Activated T-cell treated with anti-CD3 and anti-CD28 coated beads, Interleukin-2, amount 50 U/mL, for 24 hours (primary cell): Measurements from ENCODE around the gene ANXA9.

ENCODE experiments used
- DNase-seq: peaks from one replicate; pipeline ENCODE4 v3.0.0-alpha.2; 2020
- H3K27ac Mint-ChIP-seq: 2 replicates; pipeline ENCODE4 v1.8.0; 2020; ENCODE audit warnings: mild to moderate bottlenecking, mixed read lengths
- H3K27me3 Mint-ChIP-seq: 2 replicates; pipeline ENCODE4 v1.8.0; 2020; ENCODE audit warnings: mixed read lengths
- H3K36me3 Mint-ChIP-seq: 2 replicates; pipeline ENCODE4 v1.8.0; 2020; ENCODE audit warnings: low read depth, mixed read lengths
- H3K4me1 Mint-ChIP-seq: 2 replicates; pipeline ENCODE4 v1.8.0; 2020; ENCODE audit warnings: low read depth, mixed read lengths
- H3K4me3 Mint-ChIP-seq: 2 replicates; pipeline ENCODE4 v1.8.0; 2020; ENCODE audit warnings: mild to moderate bottlenecking, moderate library complexity, mixed read lengths
- H3K9me3 Mint-ChIP-seq: 2 replicates; pipeline ENCODE4 v1.8.0; 2020; ENCODE audit warnings: mixed read lengths

ANXA9 gene, protein sequence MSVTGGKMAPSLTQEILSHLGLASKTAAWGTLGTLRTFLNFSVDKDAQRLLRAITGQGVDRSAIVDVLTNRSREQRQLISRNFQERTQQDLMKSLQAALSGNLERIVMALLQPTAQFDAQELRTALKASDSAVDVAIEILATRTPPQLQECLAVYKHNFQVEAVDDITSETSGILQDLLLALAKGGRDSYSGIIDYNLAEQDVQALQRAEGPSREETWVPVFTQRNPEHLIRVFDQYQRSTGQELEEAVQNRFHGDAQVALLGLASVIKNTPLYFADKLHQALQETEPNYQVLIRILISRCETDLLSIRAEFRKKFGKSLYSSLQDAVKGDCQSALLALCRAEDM

DNA sequence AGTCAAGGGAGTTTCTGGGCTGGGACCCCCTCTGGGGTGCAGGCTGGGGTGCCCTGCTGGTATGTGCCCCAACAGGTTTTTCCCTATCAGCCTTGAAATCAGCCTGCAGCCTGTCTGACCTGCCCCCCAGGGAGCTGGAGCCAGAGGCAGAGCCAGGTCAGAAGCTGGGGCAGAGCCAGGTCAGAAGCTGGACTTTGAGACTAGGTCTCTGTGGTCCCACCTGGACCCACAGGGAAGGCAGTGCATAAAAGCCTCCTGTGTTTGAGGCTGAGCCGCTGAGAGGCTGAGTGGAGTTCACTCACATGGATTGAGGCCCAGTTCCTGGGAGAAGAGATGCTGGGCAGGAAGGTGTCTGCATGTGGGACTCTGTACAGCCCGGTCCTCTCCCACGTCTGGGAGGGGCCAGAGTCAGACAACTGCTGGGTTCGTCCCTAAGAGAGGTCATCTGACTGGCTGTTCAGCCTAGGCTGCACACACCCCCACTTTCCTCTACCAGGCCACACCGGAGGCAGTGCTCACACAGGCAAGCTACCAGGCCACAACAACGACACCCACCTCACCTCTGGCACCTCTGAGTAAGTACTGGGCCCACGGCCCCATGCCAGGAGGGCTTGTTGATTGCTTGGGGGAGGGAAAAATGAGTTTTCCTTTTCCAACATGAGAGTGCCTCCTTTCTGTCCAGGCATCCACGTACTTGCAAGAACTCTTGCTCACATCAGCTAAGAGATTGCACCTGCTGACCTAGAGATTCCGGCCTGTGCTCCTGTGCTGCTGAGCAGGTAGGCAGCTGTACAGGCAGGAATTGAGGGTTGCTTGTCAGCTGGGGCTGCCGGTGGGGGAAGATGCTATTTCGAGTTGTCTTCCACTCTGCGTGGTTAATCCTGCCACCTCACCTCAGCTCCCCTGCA, at the start of gene ANXA9:
Gene ANXA9 (plus strand): TSS at position 488 of the 908 bp plus-strand sequence. CDS start 814 bp downstream, outside the sequence.
- H3K4me3 Mint-ChIP-seq, result no peak within 1 kb of the TSS
- no peak for DNase-seq
- H3K27ac Mint-ChIP-seq, result peak within 1 kb of the TSS; percentile 27
- no peaks in the 10 kb centered on the region for H3K36me3 Mint-ChIP-seq
- H3K9me3 Mint-ChIP-seq, result no peaks in the 10 kb centered on the region
- H3K27me3 Mint-ChIP-seq, result no peaks in the 10 kb centered on the region
- H3K4me1 Mint-ChIP-seq, result peaks cover 24% of the 10 kb centered on the region

DNA sequence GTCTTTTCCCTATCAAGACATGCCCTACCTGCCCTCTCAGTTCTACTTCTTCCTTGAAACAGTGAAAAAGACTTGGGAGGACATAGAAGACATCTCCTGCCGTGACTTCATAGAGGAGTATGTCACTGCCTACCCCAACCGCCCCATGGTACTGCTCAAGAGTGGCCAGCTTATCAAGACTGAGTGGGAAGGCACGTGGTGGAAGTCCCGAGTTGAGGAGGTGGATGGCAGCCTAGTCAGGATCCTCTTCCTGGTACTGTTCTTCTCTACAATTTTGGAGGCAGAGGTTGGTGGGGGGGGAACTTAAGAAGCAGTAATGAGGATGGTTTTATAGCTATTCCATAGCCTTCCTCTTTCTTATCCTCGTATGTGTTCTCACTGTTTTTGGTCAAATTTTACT, 37.2 kb upstream of the ANXA9 start:
- Mint-ChIP-seq H3K9me3 (no peaks in the 10 kb centered on the region), H3K4me3 (no peak overlapping the region), H3K4me1 (no peaks in the 10 kb centered on the region), H3K36me3 (peaks cover 97% of the 10 kb centered on the region), H3K27me3 (no peaks in the 10 kb centered on the region), H3K27ac (peak overlapping the region; percentile 58)
- DNase-seq, result no peak

DNA sequence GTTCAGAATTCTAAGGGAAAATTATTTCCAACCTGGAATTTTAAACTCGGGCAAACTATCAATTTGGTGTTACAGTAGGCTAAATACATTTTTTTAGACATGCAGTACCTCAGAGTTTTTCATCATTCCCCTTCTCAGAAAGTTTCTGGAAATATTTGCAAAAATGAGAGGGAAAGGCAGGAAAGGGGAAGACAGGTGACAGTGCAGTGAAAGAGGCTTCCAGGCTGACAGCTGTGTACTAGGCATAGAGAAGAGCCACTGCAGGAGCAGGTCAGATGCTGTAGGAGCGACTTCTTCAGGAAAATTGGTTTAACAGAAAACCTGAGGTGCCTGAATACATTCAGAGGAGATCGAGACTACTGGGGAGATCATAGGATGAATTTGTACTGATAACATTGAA, 27.4 kb upstream of the ANXA9 start:
- peaks cover 7% of the 10 kb centered on the region for H3K4me1 Mint-ChIP-seq
- no peak overlapping the region for H3K4me3 Mint-ChIP-seq
- no peaks in the 10 kb centered on the region for H3K27me3 Mint-ChIP-seq
- DNase-seq, result no peak
- no peaks in the 10 kb centered on the region for H3K9me3 Mint-ChIP-seq
- peaks cover 90% of the 10 kb centered on the region for H3K36me3 Mint-ChIP-seq
- H3K27ac Mint-ChIP-seq, result no peak overlapping the region

DNA sequence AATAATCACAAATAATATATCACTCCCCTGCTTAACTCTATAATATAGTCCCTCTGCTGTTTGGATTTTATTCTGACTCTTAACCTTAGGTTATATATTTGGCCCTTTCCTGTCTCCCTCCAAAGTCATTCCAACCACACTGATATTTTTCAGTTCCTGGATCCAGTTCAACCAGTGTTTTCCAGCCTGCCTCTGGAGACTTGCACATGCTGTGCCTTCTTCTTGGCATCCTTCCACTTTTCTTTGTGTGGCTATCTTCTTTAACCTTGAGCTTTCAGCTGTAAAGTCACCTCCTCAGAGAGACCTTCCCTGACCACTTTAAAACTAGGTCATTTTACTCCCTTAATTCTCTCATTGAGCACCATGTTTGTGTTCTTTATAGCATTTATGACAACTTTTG, 26.8 kb upstream of the ANXA9 start:
- peaks cover 7% of the 10 kb centered on the region for H3K4me1 Mint-ChIP-seq
- H3K27ac Mint-ChIP-seq, result peak overlapping the region; percentile 24
- DNase-seq, result no peak
- H3K36me3 Mint-ChIP-seq, result peaks cover 90% of the 10 kb centered on the region
- H3K27me3 Mint-ChIP-seq, result no peaks in the 10 kb centered on the region
- H3K4me3 Mint-ChIP-seq, result no peak overlapping the region
- H3K9me3 Mint-ChIP-seq, result no peaks in the 10 kb centered on the region

DNA sequence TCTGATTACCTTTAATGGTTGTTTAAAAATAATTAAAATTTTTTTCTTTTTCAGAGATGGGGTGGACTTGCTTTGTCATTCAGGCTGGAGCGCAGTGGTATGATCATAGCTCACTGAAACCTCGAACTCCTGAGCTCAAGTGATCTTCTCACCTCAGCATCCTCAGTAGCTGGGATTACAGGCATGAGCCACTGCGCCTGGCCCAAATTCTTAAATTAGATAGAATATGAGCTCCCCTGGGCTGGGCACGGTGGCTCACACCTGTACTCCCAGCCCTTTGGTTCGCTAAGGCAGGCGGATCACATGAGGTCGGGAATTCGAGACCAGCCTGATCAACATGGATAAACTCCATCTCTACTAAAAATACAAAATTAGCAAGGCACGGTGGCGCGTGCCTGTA, 24.4 kb upstream of the ANXA9 start:
- Mint-ChIP-seq H3K27ac (peak overlapping the region; percentile 74), H3K4me3 (no peak overlapping the region), H3K36me3 (peaks cover 90% of the 10 kb centered on the region), H3K27me3 (no peaks in the 10 kb centered on the region), H3K4me1 (peaks cover 12% of the 10 kb centered on the region), H3K9me3 (no peaks in the 10 kb centered on the region)
- DNase-seq, result no peak

DNA sequence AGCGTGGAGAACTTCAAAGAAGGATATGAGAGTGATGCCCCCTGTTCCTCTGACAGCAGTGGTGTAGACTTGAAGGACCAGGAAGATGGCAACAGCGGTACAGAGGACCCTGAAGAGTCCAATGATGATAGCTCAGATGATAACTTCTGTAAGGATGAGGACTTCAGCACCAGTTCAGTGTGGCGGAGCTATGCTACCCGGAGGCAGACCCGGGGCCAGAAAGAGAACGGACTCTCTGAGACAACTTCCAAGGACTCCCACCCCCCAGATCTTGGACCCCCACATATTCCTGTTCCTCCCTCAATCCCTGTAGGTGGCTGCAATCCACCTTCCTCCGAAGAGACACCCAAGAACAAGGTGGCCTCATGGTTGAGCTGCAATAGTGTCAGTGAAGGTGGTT, 21.4 kb upstream of the ANXA9 start:
- no peak overlapping the region for H3K4me3 Mint-ChIP-seq
- H3K4me1 Mint-ChIP-seq, result peaks cover 14% of the 10 kb centered on the region
- peaks cover 93% of the 10 kb centered on the region for H3K36me3 Mint-ChIP-seq
- peak overlapping the region; percentile 55 for H3K27ac Mint-ChIP-seq
- no peak for DNase-seq
- H3K27me3 Mint-ChIP-seq, result no peaks in the 10 kb centered on the region
- H3K9me3 Mint-ChIP-seq, result no peaks in the 10 kb centered on the region

DNA sequence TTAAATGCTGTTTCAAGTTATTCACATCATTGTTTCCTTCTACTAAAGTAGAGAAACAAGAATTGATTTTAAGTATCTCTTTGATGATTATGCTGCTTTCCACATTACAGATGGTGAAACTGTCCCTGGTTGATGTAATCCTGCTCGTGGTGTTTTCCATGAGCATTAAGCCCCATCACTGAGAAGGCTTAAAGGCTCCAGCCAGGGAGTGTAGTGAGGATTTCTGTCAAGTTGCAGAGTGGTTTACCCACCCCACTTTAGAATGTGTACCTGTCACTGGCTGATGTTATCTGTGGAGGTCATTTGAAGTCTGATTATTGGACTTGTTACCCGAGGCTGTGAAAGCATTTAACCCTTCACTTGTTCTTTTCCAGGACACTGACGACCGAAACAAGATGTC, 20.3 kb upstream of the ANXA9 start:
- Mint-ChIP-seq H3K9me3 (no peaks in the 10 kb centered on the region), H3K4me3 (no peak overlapping the region), H3K27ac (peak overlapping the region; percentile 77), H3K36me3 (peaks cover 95% of the 10 kb centered on the region), H3K4me1 (peaks cover 20% of the 10 kb centered on the region), H3K27me3 (no peaks in the 10 kb centered on the region)
- no peak for DNase-seq

DNA sequence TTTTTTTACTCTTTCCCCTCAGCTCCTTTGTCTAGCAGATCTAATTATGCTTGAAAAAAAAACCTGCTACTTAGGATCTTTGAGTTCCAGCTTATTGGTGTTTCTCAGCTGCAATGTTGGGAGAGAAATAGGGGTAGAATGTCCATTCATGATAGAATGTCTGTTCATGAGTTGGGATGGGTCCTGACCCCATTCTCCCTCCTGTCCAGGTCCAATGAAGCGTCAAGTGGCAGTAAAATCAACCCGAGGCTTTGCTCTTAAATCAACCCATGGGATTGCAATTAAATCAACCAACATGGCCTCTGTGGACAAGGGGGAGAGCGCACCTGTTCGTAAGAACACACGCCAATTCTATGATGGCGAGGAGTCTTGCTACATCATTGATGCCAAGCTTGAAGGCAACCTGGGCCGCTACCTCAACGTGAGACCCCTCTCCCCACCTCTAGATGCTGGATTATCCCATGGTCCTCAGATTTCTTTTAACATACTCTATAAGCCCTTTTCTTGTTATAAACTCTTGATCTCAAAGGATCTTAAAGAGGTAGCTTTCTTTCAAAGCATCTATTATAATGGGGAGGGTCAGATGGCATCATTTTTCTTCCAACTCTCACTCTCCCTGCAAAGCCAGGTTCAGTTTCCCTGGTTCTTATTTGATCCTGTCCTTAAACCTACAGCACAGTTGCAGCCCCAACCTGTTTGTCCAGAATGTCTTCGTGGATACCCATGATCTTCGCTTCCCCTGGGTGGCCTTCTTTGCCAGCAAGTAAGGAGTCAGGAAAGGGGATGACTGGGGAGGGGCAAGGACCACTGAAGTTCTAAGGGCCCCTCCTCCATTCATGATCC, 18.6 kb upstream of the ANXA9 start:
- no peak overlapping the region for H3K4me3 Mint-ChIP-seq
- peaks cover 97% of the 10 kb centered on the region for H3K36me3 Mint-ChIP-seq
- H3K27ac Mint-ChIP-seq, result peak overlapping the region; percentile 76
- DNase-seq, result no peak
- peaks cover 13% of the 10 kb centered on the region for H3K4me1 Mint-ChIP-seq
- no peaks in the 10 kb centered on the region for H3K9me3 Mint-ChIP-seq
- no peaks in the 10 kb centered on the region for H3K27me3 Mint-ChIP-seq

DNA sequence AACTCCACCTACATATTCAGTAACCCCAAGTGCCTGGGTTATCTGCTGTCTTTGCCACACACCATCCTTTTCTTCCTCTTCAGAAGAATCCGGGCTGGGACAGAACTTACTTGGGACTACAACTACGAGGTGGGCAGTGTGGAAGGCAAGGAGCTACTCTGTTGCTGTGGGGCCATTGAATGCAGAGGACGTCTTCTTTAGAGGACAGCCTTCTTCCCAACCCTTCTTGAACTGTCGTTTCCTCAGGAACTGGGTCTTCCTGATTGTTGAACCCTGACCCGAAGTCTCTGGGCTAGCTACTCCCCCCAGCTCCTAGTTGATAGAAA, 18.0 kb upstream of the ANXA9 start:
- H3K27ac Mint-ChIP-seq, result peak overlapping the region; percentile 76
- no peaks in the 10 kb centered on the region for H3K9me3 Mint-ChIP-seq
- DNase-seq, result no peak
- no peak overlapping the region for H3K4me3 Mint-ChIP-seq
- H3K27me3 Mint-ChIP-seq, result no peaks in the 10 kb centered on the region
- H3K4me1 Mint-ChIP-seq, result peaks cover 14% of the 10 kb centered on the region
- peaks cover 98% of the 10 kb centered on the region for H3K36me3 Mint-ChIP-seq

DNA sequence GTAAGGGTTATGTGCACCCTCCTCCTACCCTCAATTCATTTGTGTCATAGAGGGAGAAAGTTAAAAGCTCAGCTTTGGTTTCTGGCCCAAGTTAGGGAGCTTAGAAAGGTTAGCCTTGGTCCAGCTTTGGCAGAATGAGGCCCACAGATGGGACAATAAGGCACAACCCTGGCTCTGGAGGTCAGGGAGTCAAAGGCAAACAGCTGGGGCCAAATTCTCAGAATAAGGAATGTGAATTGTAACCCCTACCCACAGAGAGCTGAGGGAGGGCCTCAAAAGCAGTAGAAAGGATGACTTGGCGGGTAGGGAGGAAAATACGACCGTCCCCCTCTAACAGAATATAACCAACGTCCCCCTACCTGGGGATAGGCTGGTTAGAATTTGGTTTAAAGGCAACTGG, 16.5 kb upstream of the ANXA9 start:
- DNase-seq, result no peak

DNA sequence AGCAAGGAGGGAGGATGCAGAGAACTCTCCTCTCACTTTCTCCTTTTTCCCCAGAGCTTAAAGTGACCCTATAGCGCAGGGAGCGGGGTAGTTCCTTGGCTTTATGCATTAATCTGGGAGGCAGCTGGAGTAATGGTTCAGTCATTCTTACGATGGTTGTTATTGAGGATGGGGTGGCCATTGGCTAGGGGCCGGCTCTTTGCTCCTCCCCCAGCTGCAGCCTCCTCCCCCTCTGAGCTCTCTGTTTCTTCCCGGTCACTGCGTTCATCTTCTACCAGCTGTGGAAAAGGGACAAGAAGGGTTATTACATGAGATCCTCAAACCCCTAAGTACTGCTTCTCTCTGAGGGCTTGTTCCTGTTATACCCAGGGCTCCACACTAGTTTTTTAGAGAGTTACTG, 16.1 kb upstream of the ANXA9 start:
- Mint-ChIP-seq H3K9me3 (no peaks in the 10 kb centered on the region), H3K36me3 (peaks cover 94% of the 10 kb centered on the region), H3K4me1 (peaks cover 26% of the 10 kb centered on the region), H3K27me3 (no peaks in the 10 kb centered on the region), H3K27ac (peak overlapping the region; percentile 61), H3K4me3 (no peak overlapping the region)
- no peak for DNase-seq

More for the DNA sequence above, 16.5 kb upstream of the ANXA9 start:
- peak overlapping the region; percentile 61 for H3K27ac Mint-ChIP-seq
- H3K4me3 Mint-ChIP-seq, result no peak overlapping the region
- H3K4me1 Mint-ChIP-seq, result peaks cover 22% of the 10 kb centered on the region
- H3K9me3 Mint-ChIP-seq, result no peaks in the 10 kb centered on the region
- H3K36me3 Mint-ChIP-seq, result peaks cover 94% of the 10 kb centered on the region
- no peaks in the 10 kb centered on the region for H3K27me3 Mint-ChIP-seq

DNA sequence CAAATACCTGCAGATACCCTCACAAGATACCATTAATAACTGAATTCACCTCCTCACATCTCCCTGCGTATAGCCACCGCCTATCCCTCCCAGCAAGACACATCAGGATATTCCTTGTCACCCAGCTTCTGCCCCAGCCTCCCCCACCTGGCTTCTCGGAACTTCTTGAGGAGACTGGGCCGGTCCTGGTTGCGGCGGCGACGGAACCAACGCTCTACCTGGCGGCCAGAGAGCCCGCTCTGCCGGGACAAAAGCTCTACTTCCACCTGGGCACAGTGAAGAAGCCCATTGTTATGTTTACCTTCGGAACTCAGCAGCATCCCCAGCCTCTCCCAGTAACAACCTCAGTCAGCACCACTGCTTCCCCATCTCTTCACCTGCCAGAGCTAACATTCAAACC, 14.2 kb upstream of the ANXA9 start:
- Mint-ChIP-seq H3K9me3 (no peaks in the 10 kb centered on the region), H3K36me3 (peaks cover 94% of the 10 kb centered on the region), H3K4me1 (peaks cover 40% of the 10 kb centered on the region), H3K4me3 (no peak overlapping the region), H3K27ac (peak overlapping the region; percentile 64), H3K27me3 (no peaks in the 10 kb centered on the region)
- no peak for DNase-seq

DNA sequence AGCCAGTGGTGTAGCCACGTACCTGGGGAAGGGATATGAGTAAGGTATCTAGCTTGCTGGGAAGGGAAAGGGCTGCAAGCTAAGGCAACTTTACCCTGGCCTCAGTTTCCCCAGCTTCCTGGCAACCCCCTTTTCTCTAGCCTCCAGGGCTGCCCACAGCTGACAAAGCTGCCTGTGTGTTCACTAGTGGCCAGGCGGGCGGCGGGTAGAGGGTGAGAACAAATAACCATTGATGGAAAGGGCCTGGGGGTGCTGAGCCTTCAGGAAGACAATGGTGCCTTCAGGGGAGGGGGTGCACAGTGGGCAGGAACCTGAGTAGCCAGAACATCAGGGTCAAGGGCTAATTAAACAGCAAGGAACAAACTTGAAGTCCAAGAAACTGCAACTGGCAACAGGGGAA, 13.6 kb upstream of the ANXA9 start:
- DNase-seq, result no peak
- Mint-ChIP-seq H3K4me3 (no peak overlapping the region), H3K27me3 (no peaks in the 10 kb centered on the region), H3K9me3 (no peaks in the 10 kb centered on the region), H3K36me3 (peaks cover 94% of the 10 kb centered on the region), H3K4me1 (peaks cover 44% of the 10 kb centered on the region), H3K27ac (peak overlapping the region; percentile 95)

DNA sequence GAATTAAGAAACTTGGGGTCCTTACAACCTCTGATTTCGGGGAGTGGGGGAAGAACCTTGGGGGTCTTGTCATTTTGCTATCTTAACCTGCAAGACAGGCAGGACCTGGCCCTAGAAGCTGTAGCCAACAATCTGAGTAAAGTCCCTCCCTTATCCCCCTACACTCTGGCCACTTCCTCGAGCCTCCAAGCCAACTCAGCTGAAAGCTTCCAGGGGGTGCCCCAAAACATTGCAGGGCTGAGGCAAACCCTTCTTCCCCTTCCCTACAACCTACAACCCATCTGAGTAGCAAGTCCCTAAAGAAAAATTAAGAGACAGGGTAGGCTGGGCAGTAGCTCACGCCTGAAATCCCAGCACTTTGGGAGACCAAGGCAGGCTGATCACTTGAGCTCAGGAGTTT, 12.5 kb upstream of the ANXA9 start:
- Mint-ChIP-seq H3K27ac (peak overlapping the region; percentile 95), H3K27me3 (no peaks in the 10 kb centered on the region), H3K4me1 (peaks cover 44% of the 10 kb centered on the region), H3K9me3 (no peaks in the 10 kb centered on the region), H3K36me3 (peaks cover 88% of the 10 kb centered on the region), H3K4me3 (no peak overlapping the region)
- DNase-seq, result no peak
